Hepatocyte (in vitro differentiated cells): ENCODE data around the gene PRPF6. TPM values are rescaled to one million over a fixed set of nuclear protein-coding genes. Genes with fewer than 3 reads are reported as not detected.

ENCODE experiments used
- DNase-seq: peaks from one replicate; pipeline ENCODE4 v3.0.0-alpha.2; 2016; ENCODE audit warnings: low spot score
- H2AFZ ChIP-seq: fragments of 200-600 bp; sonication (generic); 2 replicates; pipeline ENCODE4 v1.6.0; 2016; ENCODE audit warnings: antibody characterized with exemption, mild to moderate bottlenecking
- H3K27ac ChIP-seq: fragments of 200-600 bp; sonication (generic); 2 replicates; pipeline ENCODE4 v1.5.1; 2016; ENCODE audit warnings: mild to moderate bottlenecking
- H3K27me3 ChIP-seq: fragments of 200-600 bp; sonication (generic); 2 replicates; pipeline ENCODE4 v1.6.1; 2016
- H3K36me3 ChIP-seq: fragments of 200-600 bp; sonication (generic); replicated peaks from 2 replicates; pipeline ENCODE4 v1.5.1; 2016; ENCODE audit warnings: low read depth; ENCODE audit not compliant: insufficient read depth
- H3K4me1 ChIP-seq: fragments of 200-600 bp; sonication (generic); 2 replicates; pipeline ENCODE4 v1.5.1; 2016; ENCODE audit warnings: mild to moderate bottlenecking, moderate library complexity; ENCODE audit not compliant: insufficient read depth
- H3K4me2 ChIP-seq: fragments of 200-600 bp; sonication (generic); 2 replicates; pipeline ENCODE4 v1.6.0; 2016
- H3K4me3 ChIP-seq: fragments of 200-600 bp; sonication (generic); 2 replicates; pipeline ENCODE4 v1.5.1; 2016; ENCODE audit warnings: mild to moderate bottlenecking
- H3K79me2 ChIP-seq: fragments of 200-600 bp; sonication (generic); 2 replicates; pipeline ENCODE4 v1.6.0; 2017; ENCODE audit warnings: mild to moderate bottlenecking
- H3K9me2 ChIP-seq: fragments of 200-600 bp; sonication (generic); replicated peaks from 2 replicates; pipeline ENCODE4 v1.6.0; 2017; ENCODE audit warnings: mild to moderate bottlenecking; ENCODE audit not compliant: insufficient read depth
- H3K9me3 ChIP-seq: fragments of 200-600 bp; sonication (generic); 2 replicates; pipeline ENCODE4 v1.5.1; 2016; ENCODE audit warnings: low read depth, mild to moderate bottlenecking
- H4K20me1 ChIP-seq: fragments of 200-600 bp; sonication (generic); 2 replicates; pipeline ENCODE4 v1.6.0; 2016; ENCODE audit warnings: mild to moderate bottlenecking; ENCODE audit not compliant: insufficient read depth, poor library complexity, severe bottlenecking
- EZH2 ChIP-seq: fragments of 200-600 bp; sonication (generic); IDR thresholded peaks from 2 replicates; pipeline ENCODE4 v1.6.1; 2016; ENCODE audit warnings: antibody characterized with exemption, mild to moderate bottlenecking, borderline replicate concordance
- EZH2phosphoT487 ChIP-seq: fragments of 200-600 bp; sonication (generic); IDR thresholded peaks from one replicate; pipeline ENCODE4 v1.6.1; 2018; ENCODE audit warnings: antibody characterized with exemption, mild to moderate bottlenecking, low read depth, moderate library complexity; ENCODE audit not compliant: unreplicated experiment, severe bottlenecking
- WGBS: methylation state at CpG from one replicate; pipeline ENCODE4 v1.1.6; 2016; ENCODE audit warnings: low lambda C conversion rate; ENCODE audit errors: missing lambda C conversion rate; 5-methylcytosine and 5-hydroxymethylcytosine counted together
- polyA plus RNA-seq: library from polyadenylated mRNA; unstranded; fragments of >200 nt; fragmentation: Nextera tagmentation; extraction: Ambion mirVana; gene quantifications from 2 replicates; pipeline ENCODE4 v1.2.1, GENCODE V29; 2016
- total RNA-seq: library from RNA; depleted of rRNA; stranded (reverse); fragments of >200 nt; gene quantifications from 2 replicates; pipeline ENCODE4 v1.2.3, GENCODE V29; 2014
- TF ChIP-seq, protein P1 (sequence below): fragments of 200-600 bp; sonication (generic); IDR thresholded peaks from 2 replicates; pipeline ENCODE4 v1.5.1; 2016; ENCODE audit warnings: antibody characterized with exemption, mild to moderate bottlenecking; ENCODE audit not compliant: poor library complexity

Gene PRPF6
- total and polyA plus RNA-seq, 2 experiments from 2014 or later: 37.3 to 41.3 TPM

DNA sequence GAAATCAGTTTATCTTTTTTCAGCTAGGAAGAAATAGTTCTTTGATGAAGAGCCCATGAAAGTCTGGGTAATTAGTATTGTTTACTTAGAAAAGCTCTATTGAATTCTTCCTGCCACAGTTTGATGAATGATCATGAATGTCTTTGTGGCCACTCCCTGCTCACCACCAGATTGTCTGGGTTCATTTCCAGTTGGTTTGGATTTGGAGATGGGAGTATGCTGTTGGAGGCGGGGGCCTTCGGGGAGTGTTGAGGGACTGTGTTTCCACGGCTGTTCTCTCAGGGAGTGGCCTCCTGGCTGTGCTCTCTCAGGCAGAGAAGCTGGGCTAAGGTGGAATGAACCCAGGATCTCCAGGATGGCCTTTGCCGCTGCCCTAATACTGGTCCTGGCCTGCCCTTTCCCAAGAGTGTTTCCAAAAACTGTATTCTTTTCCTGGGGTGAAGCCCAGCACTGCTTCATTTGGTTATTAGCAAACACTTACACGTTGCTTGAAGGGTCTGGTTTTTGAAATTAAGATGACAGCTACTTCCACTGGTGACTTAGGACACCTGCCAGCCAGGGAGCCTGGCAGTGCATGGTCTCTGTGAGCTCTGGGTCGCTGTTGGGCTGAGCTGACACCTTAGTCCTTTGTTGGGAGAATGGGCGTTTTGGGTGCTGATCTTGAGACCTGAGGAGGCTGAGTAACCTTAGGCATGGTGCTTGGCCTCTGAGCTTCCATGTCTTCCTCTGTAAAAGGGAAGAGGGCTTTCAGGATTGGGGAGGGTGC, 23.2 kb downstream of the PRPF6 start:
- Histone ChIP-seq H4K20me1 (peaks cover 13% of the 10 kb centered on the region), H3K4me1 (no peaks in the 10 kb centered on the region), H3K36me3 (peaks cover 3% of the 10 kb centered on the region), H3K27me3 (no peaks in the 10 kb centered on the region), H3K9me3 (peaks cover 3% of the 10 kb centered on the region), H3K9me2 (no peaks in the 10 kb centered on the region), H3K27ac (no peak overlapping the region), H3K4me2 (no peak overlapping the region), H3K79me2 (peaks cover 7% of the 10 kb centered on the region), H3K4me3 (no peak overlapping the region), H2AFZ (no peak overlapping the region)
- TF ChIP-seq, protein P1, sequence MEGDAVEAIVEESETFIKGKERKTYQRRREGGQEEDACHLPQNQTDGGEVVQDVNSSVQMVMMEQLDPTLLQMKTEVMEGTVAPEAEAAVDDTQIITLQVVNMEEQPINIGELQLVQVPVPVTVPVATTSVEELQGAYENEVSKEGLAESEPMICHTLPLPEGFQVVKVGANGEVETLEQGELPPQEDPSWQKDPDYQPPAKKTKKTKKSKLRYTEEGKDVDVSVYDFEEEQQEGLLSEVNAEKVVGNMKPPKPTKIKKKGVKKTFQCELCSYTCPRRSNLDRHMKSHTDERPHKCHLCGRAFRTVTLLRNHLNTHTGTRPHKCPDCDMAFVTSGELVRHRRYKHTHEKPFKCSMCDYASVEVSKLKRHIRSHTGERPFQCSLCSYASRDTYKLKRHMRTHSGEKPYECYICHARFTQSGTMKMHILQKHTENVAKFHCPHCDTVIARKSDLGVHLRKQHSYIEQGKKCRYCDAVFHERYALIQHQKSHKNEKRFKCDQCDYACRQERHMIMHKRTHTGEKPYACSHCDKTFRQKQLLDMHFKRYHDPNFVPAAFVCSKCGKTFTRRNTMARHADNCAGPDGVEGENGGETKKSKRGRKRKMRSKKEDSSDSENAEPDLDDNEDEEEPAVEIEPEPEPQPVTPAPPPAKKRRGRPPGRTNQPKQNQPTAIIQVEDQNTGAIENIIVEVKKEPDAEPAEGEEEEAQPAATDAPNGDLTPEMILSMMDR: no peak
- TF ChIP-seq EZH2phosphoT487 (no peak), EZH2 (no peak)
- WGBS: 74% methylated on average over 7 of the region's 7 CpGs
- no peak for DNase-seq

DNA sequence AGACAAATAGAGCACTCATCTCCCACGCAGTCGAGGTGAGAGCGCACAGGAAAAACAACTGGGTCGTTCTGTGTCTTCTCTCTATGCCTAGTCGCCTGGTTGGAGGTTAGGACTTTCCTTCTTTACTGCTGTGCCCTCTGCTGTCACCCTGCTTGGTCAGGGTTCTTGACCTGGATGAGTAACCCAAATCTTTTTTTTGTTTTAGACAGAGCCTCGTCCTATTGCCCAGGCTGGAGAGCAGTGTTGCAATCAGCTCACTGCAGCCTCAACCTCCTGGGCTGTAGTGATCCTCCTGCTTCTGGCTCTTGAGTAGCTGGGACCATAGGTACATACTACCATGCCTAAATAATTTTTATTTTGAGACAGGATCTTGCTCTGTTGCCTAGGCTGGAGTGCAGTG, 24.5 kb downstream of the PRPF6 start:
- H4K20me1 ChIP-seq: peaks cover 13% of the 10 kb centered on the region
- H3K27ac ChIP-seq: no peak overlapping the region
- no peaks in the 10 kb centered on the region for H3K4me1 ChIP-seq
- no peaks in the 10 kb centered on the region for H3K9me2 ChIP-seq
- TF ChIP-seq, protein P1: no peak
- TF ChIP-seq EZH2 (no peak), EZH2phosphoT487 (no peak)
- peaks cover 7% of the 10 kb centered on the region for H3K79me2 ChIP-seq
- 93% methylated on average over 6 of the region's 6 CpGs for WGBS
- DNase-seq: no peak
- no peak overlapping the region for H3K4me3 ChIP-seq
- H3K27me3 ChIP-seq: no peaks in the 10 kb centered on the region
- H2AFZ ChIP-seq: no peak overlapping the region
- H3K36me3 ChIP-seq: peaks cover 3% of the 10 kb centered on the region
- no peak overlapping the region for H3K4me2 ChIP-seq
- H3K9me3 ChIP-seq: peaks cover 3% of the 10 kb centered on the region

DNA sequence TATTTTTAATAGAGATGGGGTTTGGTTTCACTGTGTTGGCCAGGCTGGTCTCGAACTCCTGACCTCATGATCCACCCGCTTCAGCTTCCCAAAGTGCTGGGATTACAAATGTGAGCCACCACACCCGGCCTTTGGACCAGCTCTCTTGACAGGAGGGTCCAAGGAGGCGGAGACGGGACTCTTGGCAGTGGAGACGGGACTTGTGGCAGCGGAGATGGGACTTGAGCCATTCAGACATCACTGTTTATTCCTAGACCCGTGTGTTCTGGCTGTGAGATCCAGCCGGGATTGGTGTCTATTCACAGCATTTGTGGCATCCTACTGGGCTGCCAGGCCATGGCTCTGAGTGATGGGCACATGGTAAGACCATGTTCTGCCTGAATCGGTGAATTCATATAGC, 25.6 kb downstream of the PRPF6 start:
- Histone ChIP-seq H3K4me3 (no peak overlapping the region), H3K4me1 (no peaks in the 10 kb centered on the region), H3K9me3 (peaks cover 3% of the 10 kb centered on the region), H3K36me3 (peaks cover 3% of the 10 kb centered on the region), H3K9me2 (no peaks in the 10 kb centered on the region), H2AFZ (no peak overlapping the region), H3K79me2 (peaks cover 7% of the 10 kb centered on the region), H3K4me2 (no peak overlapping the region), H4K20me1 (peaks cover 13% of the 10 kb centered on the region), H3K27me3 (no peaks in the 10 kb centered on the region), H3K27ac (no peak overlapping the region)
- DNase-seq: no peak
- 95% methylated on average over 10 of the region's 10 CpGs for WGBS
- TF ChIP-seq EZH2phosphoT487: no peak
- TF ChIP-seq EZH2: no peak
- TF ChIP-seq, protein P1: no peak
